Cardiac fibroblast (primary cell): Measurements from ENCODE around the gene MYLK4.

Experiments used
- DNase-seq, 2 donors: peaks; one replicate each; pipeline versions ENCODE4 v3.0.0 to v3.0.0-alpha.2; 2010; ENCODE audit warnings: low read depth in 2 of 2
- H3K4me3 ChIP-seq, 2 donors: replicated peaks in 1 of 2; 1 replicate in 1 of 2; 2 replicates in 1 of 2; pipeline ENCODE4 v1.5.1; 2011; ENCODE audit warnings: low read depth in 2 of 2, low read length in 2 of 2, mild to moderate bottlenecking in 2 of 2, moderate library complexity in 1 of 2
- CTCF ChIP-seq: IDR thresholded peaks from one replicate; pipeline ENCODE4 v1.5.1; 2011; ENCODE audit warnings: low read depth, mild to moderate bottlenecking, low read length, inconsistent platforms

MYLK4 gene

GRCh38 chr6:2795162-2795561 lies 44.4 kb upstream of the MYLK4 start:
- no peak for DNase-seq
- H3K4me3 ChIP-seq: no peak overlapping the region
- no peak for TF ChIP-seq CTCF

- no peak for TF ChIP-seq CTCF
- H3K4me3 ChIP-seq: no peak overlapping the region
- DNase-seq: peak in 1 of 2 donors; percentile 23
Measured at GRCh38 chr6:2794171-2794730, 43.5 kb upstream of the MYLK4 start.

GRCh38 chr6:2793534-2794151 lies 42.9 kb upstream of the MYLK4 start:
- DNase-seq: peak in 1 of 2 donors; percentile 17
- H3K4me3 ChIP-seq: no peak overlapping the region
- no peak for TF ChIP-seq CTCF

DNA sequence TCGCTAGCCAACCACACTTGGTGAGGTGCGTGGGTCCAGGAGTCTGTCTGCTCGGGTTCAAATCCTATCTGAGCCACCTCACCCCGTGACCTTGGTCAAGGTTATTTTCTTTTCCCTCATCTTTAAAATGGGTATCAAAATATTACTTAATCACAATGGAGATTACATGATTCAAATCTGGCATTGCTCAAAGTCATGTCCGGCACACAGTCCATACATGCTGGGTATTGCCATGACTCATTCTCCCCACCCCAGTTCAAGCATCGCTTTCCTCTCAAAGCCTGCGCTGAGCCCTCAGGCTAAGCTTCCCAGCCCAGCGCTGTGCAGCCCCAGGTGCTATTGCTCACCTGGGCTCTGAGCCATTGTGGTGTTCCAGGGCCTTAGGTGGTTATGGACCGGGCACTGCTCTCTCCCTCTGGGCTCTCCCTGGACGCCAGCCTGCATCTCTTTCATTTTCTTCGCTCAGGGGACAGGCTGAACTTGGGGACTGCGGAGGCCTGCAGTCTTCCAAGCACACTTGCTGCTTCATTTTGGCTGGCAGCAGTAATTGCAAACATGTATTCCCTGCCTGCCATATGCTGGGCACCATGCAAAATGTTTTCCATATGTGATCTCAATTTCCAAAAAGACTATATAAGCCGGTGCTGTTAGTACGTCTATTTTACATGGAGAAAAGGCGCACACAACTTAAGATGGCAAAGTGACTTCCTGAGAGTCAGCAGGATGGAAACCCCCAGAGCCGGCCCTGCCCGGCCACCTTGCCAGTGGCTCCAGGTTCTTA lies 41.8 kb upstream of the MYLK4 start:
- no peak overlapping the region for H3K4me3 ChIP-seq
- peak in 1 of 2 donors; percentile 69 for DNase-seq
- no peak for TF ChIP-seq CTCF

- no peak for TF ChIP-seq CTCF
- no peak overlapping the region for H3K4me3 ChIP-seq
- no peak for DNase-seq
Measured at GRCh38 chr6:2791450-2791974, 40.8 kb upstream of the MYLK4 start.

DNA sequence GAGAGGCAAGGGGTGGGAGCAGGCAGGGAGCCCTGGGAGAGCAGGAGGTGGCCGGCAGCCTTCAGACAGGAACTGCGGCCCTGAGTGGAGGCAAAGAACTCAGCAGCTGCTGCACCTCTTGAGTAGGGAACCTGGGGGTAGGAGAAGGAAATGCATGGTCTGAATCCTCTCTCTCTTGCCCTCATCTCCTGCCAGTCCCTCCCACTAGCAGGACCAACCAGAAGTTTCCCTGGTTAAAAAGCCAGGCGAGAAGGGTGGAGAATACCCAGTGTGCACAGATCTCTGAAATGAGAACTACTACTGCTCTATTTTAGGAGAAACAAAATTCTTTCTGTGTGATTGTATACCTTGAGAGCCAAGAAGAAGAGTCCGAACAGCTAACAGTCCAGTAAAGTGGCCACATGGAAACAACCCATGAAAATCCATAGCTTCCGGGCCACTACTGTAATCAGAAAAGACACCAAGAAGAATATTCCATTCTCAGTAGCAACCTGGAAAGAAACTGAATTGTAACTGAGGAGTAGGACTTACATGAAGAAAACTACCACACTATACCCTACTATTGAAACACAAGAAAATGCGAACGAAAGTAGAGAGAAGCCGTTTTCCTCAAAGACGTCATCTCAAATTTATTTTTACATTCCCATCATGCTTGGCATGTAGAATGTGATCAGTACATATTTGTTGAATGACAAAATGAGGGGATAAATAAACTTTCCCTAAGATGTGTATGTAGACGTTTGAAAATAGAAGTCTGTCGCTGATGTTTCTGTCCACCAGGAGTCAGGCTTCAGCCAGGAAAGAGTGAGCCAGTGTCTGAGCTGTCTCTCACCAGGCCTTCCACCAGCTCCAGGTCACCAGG lies 40.1 kb upstream of the MYLK4 start:
- DNase-seq: peak; percentile 87 to 92
- no peak overlapping the region for H3K4me3 ChIP-seq
- peak; percentile 79 for TF ChIP-seq CTCF
